Muscle of back (tissue), 11 donors: ENCODE results near the gene PRKCA. TPM values are rescaled to one million over a fixed set of nuclear protein-coding genes. Genes with fewer than 3 reads are reported as not detected.
"Not testable (repeated sequence)": the region's sequence is repeated elsewhere in the genome, so short reads cannot be mapped to it uniquely, and the experiment has no call there.

Source experiments
- DNase-seq, 3 donors: peaks; one replicate each; pipeline versions ENCODE4 v3.0.0 to v3.0.0-alpha.2; 2013
- polyA plus RNA-seq, 10 donors: library from polyadenylated mRNA; unstranded; fragments of 120-200 nt; gene quantifications; one replicate each; pipeline ENCODE4 v1.2.1, GENCODE V29; 2013; ENCODE audit not compliant: insufficient read length in 10 of 10

Gene PRKCA
- polyA plus RNA-seq, 10 donors: 3.0 to 5.1 (median 4.1) TPM

- DNase-seq: no peak
Measured at GRCh38 chr17:66711881-66712321, 409.5 kb downstream of the PRKCA start.

GRCh38 chr17:66712453-66712852, 410.0 kb downstream of the PRKCA start:
- no peak for DNase-seq

GRCh38 chr17:66713021-66713532, 410.7 kb downstream of the PRKCA start:
- DNase-seq: not testable (repeated sequence)

- DNase-seq: no peak
Measured at GRCh38 chr17:66713533-66714042, 411.2 kb downstream of the PRKCA start.

GRCh38 chr17:66714046-66715023, 411.9 kb downstream of the PRKCA start:
- DNase-seq: no peak

DNA sequence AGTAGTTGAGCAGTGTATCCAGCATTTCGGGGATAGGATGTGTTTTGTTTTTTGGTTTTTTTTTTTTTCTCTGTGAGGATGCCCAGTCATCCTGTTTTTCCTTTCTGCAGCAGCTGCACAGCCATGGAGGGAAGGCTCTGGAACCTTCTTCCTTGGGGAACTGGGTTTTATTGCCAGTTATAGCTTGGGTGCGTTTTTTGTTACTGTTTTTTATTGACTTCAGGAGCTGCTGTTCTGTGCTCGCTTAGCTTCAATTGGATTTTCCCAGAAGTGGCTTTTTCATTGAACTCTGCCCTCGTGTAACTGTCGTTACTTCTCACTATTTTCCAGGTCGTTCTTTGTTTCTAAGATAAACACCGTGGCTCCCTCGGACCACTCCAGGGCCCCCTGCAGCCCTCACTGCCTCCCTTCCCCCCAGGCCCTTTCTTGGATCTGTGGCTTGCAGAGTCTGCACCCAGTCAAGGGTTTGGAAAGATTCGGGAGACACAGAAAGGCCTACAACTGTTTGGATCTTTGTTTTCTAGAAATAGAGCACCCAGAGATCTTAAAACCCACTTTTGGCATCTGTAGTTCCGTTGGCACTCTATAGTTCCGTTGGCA, 412.8 kb downstream of the PRKCA start:
- no peak for DNase-seq

- peak; percentile 67 to 89 (median 81) for DNase-seq
Measured at GRCh38 chr17:66715745-66716156, 413.3 kb downstream of the PRKCA start.

- DNase-seq: peak; percentile 41 to 83 (median 76)
Measured at GRCh38 chr17:66716236-66717026, 414.0 kb downstream of the PRKCA start.

DNA sequence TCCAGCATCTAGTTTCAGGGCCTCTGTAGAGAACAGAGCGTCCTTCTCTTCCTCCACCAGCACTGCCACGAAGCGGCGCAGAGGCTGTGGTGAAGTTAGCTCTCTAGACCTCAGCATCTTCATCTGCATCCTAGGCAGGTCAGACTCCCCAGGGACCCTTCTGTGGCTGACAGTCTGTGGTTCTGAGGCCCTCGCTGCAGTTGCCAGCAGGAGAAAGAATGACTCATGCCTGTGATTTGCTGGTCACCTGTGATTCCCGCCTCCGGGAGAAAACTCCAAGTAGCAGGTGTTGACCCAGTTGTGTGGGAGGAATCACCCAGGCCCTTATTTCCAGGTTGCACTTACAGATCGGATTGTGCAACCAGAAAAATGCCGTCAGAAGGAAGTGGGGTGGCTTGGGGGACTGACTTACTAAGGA, 415.2 kb downstream of the PRKCA start:
- DNase-seq: no peak

- DNase-seq: no peak
Measured at GRCh38 chr17:66720027-66720426, 417.6 kb downstream of the PRKCA start.

DNA sequence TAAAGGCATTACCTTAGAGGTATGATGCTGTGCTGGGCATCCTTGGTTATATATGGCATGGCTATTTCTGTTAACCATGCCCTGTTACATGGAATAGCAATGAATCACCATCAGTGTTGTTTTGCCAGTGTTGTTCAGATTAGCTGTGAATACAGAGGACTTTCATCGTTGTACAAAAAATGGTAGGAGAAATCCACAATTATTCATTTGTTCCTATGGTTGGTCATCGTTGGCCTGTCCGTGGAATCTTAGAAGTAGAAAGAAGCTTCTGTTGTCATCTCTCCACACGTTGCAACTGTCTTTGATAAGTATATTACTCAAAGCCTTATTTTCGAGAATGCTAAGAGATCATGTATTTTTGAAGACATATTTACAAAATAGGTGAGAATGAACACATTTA, 418.2 kb downstream of the PRKCA start:
- DNase-seq: no peak

DNA sequence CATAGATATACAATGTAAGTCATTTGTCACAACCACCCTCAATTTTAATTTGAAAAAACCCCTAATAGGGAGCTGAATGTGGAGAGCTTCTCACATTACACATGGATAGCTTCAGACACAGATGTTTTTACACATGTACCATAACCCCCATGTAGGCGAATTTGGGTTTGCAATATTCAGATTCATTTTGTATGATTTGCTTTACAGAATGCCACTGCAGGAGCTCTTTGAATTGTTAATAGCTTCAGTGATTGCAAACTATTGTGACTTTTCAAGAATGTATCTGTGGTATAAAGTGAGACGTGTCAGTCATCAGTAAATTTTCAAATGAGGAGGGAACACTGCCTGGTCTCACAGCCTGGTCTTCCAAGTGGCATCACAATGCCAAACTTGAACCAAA, 419.9 kb downstream of the PRKCA start:
- DNase-seq: no peak

DNA sequence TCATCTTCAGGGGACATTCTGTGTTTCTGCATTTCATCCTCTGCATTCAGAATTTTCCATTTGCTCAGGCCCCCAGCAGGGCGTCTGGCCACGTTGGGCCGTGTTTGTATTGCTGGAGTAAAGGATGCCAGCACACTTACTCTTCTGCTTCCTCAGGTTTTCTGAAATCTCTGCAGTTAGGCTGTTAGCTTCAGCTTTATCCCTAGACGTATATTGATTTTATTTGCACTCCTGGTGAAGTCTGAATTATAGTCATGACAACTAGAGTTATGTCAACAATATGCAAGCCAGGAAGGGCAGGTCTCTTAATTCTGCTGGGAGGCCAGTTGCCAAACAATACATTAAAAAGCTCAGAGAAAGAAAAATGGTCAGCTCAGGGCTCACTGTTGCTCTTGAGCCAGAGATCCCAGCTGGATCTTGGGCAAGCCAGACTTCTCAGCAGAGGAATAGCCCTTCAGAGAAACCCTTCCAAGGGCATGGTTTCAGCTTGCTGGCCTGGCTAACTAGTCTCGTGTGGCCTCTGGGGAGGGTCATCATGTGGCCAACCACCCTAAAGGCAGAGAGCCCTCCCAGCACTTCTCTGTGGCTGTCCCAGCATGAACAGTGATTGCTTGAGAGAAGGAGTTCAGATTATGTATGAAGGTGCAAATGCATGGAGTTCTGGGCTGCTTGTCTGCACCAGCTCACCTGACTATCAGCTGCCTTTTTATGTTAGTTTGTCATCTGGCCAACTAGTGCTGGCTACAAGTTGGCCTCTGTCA, 422.3 kb downstream of the PRKCA start:
- peak; percentile 75 to 95 (median 90) for DNase-seq

- not testable (repeated sequence) for DNase-seq
Measured at GRCh38 chr17:66725438-66725837, 423.0 kb downstream of the PRKCA start.

GRCh38 chr17:66725956-66726355, 423.5 kb downstream of the PRKCA start:
- no peak for DNase-seq

DNA sequence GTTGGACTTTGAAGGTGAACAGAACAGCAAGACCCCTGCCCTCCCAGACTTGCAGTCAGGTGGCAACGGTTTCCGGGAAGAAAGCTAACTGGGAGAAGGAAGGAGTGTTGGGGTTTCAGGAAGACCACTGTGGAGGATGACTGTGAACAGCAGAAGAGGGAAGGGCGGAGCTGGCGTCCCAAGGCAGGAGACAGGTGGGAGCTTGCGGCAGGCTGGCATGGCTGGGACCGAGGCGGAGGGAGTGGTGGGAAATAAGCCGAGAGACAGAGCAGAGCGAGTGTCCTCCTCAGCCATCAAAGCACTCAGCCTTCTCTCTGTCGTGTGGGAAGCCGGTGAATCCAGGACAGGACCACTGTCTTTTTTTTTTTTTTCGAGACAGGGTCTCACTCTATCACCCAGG, 424.0 kb downstream of the PRKCA start:
- DNase-seq: no peak

GRCh38 chr17:66726846-66727245, 424.4 kb downstream of the PRKCA start:
- no peak for DNase-seq

DNA sequence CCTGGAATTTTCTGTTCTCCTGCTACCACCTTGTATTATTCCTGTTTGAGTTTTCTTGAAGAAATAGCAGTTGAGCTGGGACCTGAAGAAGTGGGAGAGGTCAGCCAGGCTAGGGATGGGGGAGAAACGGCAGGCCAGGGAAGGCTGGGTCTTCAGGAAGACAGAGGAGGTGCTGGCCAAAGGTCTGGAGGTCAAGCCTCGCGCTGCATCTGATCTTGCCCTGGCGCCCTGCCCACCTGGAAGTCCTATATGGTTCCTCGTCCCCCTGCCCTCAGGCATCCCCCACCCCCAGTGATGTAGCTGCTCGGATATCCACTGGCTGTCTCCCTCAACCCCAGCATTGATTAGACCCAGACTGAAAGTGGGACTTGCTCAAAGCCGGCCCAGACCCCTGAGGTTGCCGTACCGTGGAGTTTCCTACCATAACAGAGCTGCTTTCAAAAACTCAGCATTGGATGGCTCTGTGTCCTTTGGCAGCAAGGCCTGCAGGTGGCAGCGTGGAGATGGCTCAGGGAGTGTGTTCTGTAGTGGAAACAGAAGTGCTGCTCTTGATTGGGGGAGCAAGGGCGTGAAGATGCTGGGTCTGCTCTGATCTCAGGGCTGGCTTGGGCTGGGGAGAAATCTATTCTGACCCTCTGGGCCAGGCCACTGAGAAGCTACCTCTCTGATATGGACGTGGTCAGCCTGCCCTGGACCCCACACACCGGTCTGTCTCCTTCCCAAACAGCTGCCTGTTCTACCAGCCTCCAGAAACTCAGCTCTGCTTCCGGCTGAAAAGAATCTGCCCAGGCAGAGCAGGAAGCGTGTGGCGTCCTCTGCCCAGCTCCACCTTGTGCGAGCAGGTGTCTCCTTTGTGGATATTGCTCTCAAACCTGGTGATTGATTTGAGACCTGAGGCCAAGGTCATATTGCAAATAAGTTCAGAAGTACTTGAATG, 425.5 kb downstream of the PRKCA start:
- peak in 2 of 3 donors; percentile 66 to 82 for DNase-seq

- DNase-seq: no peak
Measured at GRCh38 chr17:66730461-66730923, 428.1 kb downstream of the PRKCA start.

GRCh38 chr17:66733759-66734158, 431.3 kb downstream of the PRKCA start:
- DNase-seq: no peak
